K562 (cell line): ENCODE results near the gene ATF3. TPM values are rescaled to one million over a fixed set of nuclear protein-coding genes. Genes with fewer than 3 reads are reported as not detected.
A peak's percentile ranks its signal among the peaks of the same experiment; 100 is the strongest.

ENCODE experiments used
- ATAC-seq: fragments of 200-7000 bp; cut with Tn5 transposase; 3 replicates; pipeline ENCODE4 v1.9.1; 2020; ENCODE audit warnings: moderate library complexity
- Bru-seq: library from RNA; stranded (reverse); fragments of 400-500 nt; gene quantifications from one replicate; lab custom pipeline; 2021; lab: Mats Ljungman, UMichigan
- BruChase-seq, 2 experiments: library from RNA; stranded (reverse); fragments of 400-500 nt; gene quantifications; one replicate each; lab custom pipeline; 2021; lab: Mats Ljungman, UMichigan
- BruUV-seq: library from RNA; stranded (reverse); fragments of 400-500 nt; replicated peaks from 2 replicates; lab custom pipeline; 2021; lab: Mats Ljungman, UMichigan
- CTCF ChIA-PET: fragments of 300-600 bp; formaldehyde crosslinking; extraction: SDS; loops from one replicate; lab custom pipeline; 2021; ENCODE audit warnings: low intra/inter-chr PET ratio; lab: Yijun Ruan, JAX
- POLR2A ChIA-PET: fragments of 300-600, 350-650 bp; sonication (Branson Sonifier 250); formaldehyde crosslinking; extraction: SDS; loops from one replicate; lab custom pipeline; 2021; ENCODE audit warnings: antibody characterized with exemption, inconsistent platforms; lab: Yijun Ruan, JAX
- DNase-seq, 4 experiments: peaks; one replicate each; pipeline versions ENCODE4 v3.0.0 to v3.0.0-alpha.2; 2011 to 2018; ENCODE audit warnings: low spot score in 3 of 4, mixed read lengths in 3 of 4; ENCODE audit errors: extremely low read depth in 1 of 4
- FAIRE-seq: peaks from 2 replicates; lab custom pipeline; 2011; peaks lifted over from hg19 to GRCh38; lab: Jason Lieb, UNC
- H2AFZ ChIP-seq: 2 replicates; pipeline ENCODE4 v1.6.0; 2011; ENCODE audit warnings: low read depth, low read length, control low read depth, inconsistent platforms
- H3K27ac ChIP-seq: fragments of 200-600 bp; 3 replicates; pipeline ENCODE4 v1.8.0; 2011; ENCODE audit warnings: low read depth, mild to moderate bottlenecking, control low read depth, inconsistent platforms, low read length, moderate library complexity, mixed read lengths; ENCODE audit errors: extremely low read depth
- H3K27me3 ChIP-seq, 2 experiments: fragments of 300-600 bp in 1 of 2; 2 replicates in 1 of 2; 3 replicates in 1 of 2; pipeline versions ENCODE4 v1.6.0 to v1.8.0; 2011; ENCODE audit warnings: inconsistent platforms in 2 of 2, low read length in 2 of 2, mild to moderate bottlenecking in 1 of 2, mixed read lengths in 1 of 2, moderate library complexity in 1 of 2; ENCODE audit not compliant: control insufficient read depth in 2 of 2, insufficient read depth in 2 of 2
- H3K36me3 ChIP-seq: fragments of 300-600 bp; 3 replicates; pipeline ENCODE4 v1.8.0; 2011; ENCODE audit warnings: mild to moderate bottlenecking, low read length, inconsistent platforms; ENCODE audit not compliant: control insufficient read depth, insufficient read depth
- H3K4me1 ChIP-seq, 2 experiments: fragments of 200-600 bp in 1 of 2; replicated peaks in 1 of 2; 2 replicates in 1 of 2; 3 replicates in 1 of 2; pipeline versions ENCODE4 v1.5.1 to v1.8.0; 2011; ENCODE audit warnings: inconsistent platforms in 2 of 2, low read length in 2 of 2, mild to moderate bottlenecking in 1 of 2, mixed read lengths in 1 of 2, moderate library complexity in 1 of 2; ENCODE audit not compliant: control insufficient read depth in 2 of 2, insufficient read depth in 2 of 2
- H3K4me2 ChIP-seq: 2 replicates; pipeline ENCODE4 v1.6.1; 2011; ENCODE audit warnings: low read length, control low read depth, inconsistent platforms, mixed read lengths; ENCODE audit not compliant: insufficient read depth
- H3K4me3 ChIP-seq: fragments of 200-600 bp; sonication (generic), shearing (Covaris generic); 2 replicates; pipeline ENCODE4 v1.5.1; 2016; ENCODE audit warnings: control low read depth, inconsistent platforms
- H3K79me2 ChIP-seq: fragments of 200-600 bp; 3 replicates; pipeline ENCODE4 v1.8.0; 2011; ENCODE audit warnings: low read length, inconsistent platforms; ENCODE audit not compliant: control insufficient read depth, insufficient read depth
- H3K9ac ChIP-seq, 2 experiments: 2 replicates each; pipeline versions ENCODE4 v1.6.0 to v1.6.1; 2011; ENCODE audit warnings: low read depth in 2 of 2, low read length in 2 of 2, control low read depth in 1 of 2, inconsistent platforms in 1 of 2, mild to moderate bottlenecking in 1 of 2, mixed read lengths in 1 of 2; ENCODE audit not compliant: insufficient read depth in 1 of 2
- H3K9me1 ChIP-seq: one replicate; pipeline ENCODE4 v1.6.0; 2011; ENCODE audit warnings: inconsistent platforms, mild to moderate bottlenecking, low read length, moderate library complexity; ENCODE audit not compliant: control insufficient read depth, insufficient read depth
- H3K9me3 ChIP-seq: replicated peaks from 2 replicates; pipeline ENCODE4 v1.5.1; 2011; ENCODE audit warnings: low read depth, low read length, inconsistent platforms; ENCODE audit not compliant: control insufficient read depth, insufficient read depth
- H4K20me1 ChIP-seq: replicated peaks from 2 replicates; pipeline ENCODE4 v1.6.1; 2011; ENCODE audit warnings: low read length, inconsistent platforms, mixed read lengths; ENCODE audit not compliant: control insufficient read depth, insufficient read depth
- CHD4 ChIP-seq: fragments of 200-600 bp; sonication (generic); IDR thresholded peaks from 3 replicates; pipeline ENCODE4 v1.6.1; 2012; ENCODE audit warnings: low read depth, mild to moderate bottlenecking, mixed read lengths, low read length, inconsistent platforms; ENCODE audit not compliant: insufficient read depth, insufficient replicate concordance, poor library complexity, severe bottlenecking
- ETS1 ChIP-seq: conservative IDR thresholded peaks from 2 replicates; pipeline ENCODE4 v1.6.1; 2011; ENCODE audit warnings: low read depth, mild to moderate bottlenecking, low read length; ENCODE audit not compliant: control insufficient read depth
- ILK ChIP-seq: fragments of 450-650 bp; IDR thresholded peaks from 2 replicates; pipeline ENCODE4 v1.6.1; 2016; ENCODE audit warnings: missing genetic modification characterization, low read depth, mild to moderate bottlenecking, missing compliant biosample characterization, moderate library complexity, borderline replicate concordance
- MTA2 ChIP-seq: fragments of 450-650 bp; IDR thresholded peaks from 2 replicates; pipeline ENCODE4 v1.6.1; 2016; ENCODE audit warnings: low read depth
- POLR3A ChIP-seq: IDR thresholded peaks from 2 replicates; pipeline ENCODE4 v1.6.1; 2011; ENCODE audit warnings: borderline replicate concordance, mild to moderate bottlenecking, moderate library complexity; ENCODE audit not compliant: insufficient read length, insufficient read depth; ENCODE audit errors: extremely low read depth
- RBM17 ChIP-seq: fragments of 200-400 bp; formaldehyde crosslinking; IDR thresholded peaks from 2 replicates; pipeline ENCODE4 v1.6.1; 2017; ENCODE audit warnings: low read depth, mild to moderate bottlenecking, low read length, borderline replicate concordance
- SOX6 ChIP-seq: fragments of 450-650 bp; IDR thresholded peaks from 2 replicates; pipeline ENCODE4 v1.6.1; 2014; ENCODE audit warnings: mild to moderate bottlenecking
- TGIF2 ChIP-seq: sonication (generic); formaldehyde crosslinking; IDR thresholded peaks from 2 replicates; pipeline ENCODE4 v1.8.1; 2022; ENCODE audit warnings: mild to moderate bottlenecking, missing genetic modification reagents, moderate library complexity
- VEZF1 ChIP-seq: fragments of 200-800 bp; sonication (Bioruptor generic); IDR thresholded peaks from 2 replicates; pipeline ENCODE4 v1.6.1; 2017; ENCODE audit warnings: missing genetic modification characterization, missing compliant biosample characterization
- ZBTB17 ChIP-seq: fragments of 450-650 bp; formaldehyde crosslinking; IDR thresholded peaks from 2 replicates; pipeline ENCODE4 v1.4.0; 2020; ENCODE audit warnings: mild to moderate bottlenecking
- ZNF175 ChIP-seq: fragments of 200-800 bp; sonication (Bioruptor generic); IDR thresholded peaks from 2 replicates; pipeline ENCODE4 v1.6.1; 2016; ENCODE audit warnings: low read depth, mild to moderate bottlenecking, missing genetic modification characterization, missing compliant biosample characterization
- ZNF507 ChIP-seq: conservative IDR thresholded peaks from 2 replicates; pipeline ENCODE4 v1.6.1; 2017; ENCODE audit warnings: missing genetic modification characterization, missing compliant biosample characterization
- ZSCAN29 ChIP-seq: fragments of 450-650 bp; IDR thresholded peaks from 2 replicates; pipeline ENCODE4 v1.6.1; 2017
- ZSCAN32 ChIP-seq: fragments of 450-650 bp; formaldehyde crosslinking; IDR thresholded peaks from 2 replicates; pipeline ENCODE4 v1.4.0; 2020; ENCODE audit warnings: mild to moderate bottlenecking, moderate library complexity
- WGBS: fragments of 100-300 bp; shearing (Covaris generic); methylation state at CpG from one replicate; pipeline ENCODE4 v1.1.6; 2016; ENCODE audit warnings: low coverage, mixed read lengths; ENCODE audit not compliant: insufficient coverage; ENCODE audit errors: missing lambda C conversion rate; 5-methylcytosine and 5-hydroxymethylcytosine counted together
- in situ Hi-C: fragments of 300-500 bp; cut with MboI; formaldehyde crosslinking; loops from 4 replicates; pipeline ENCODE4 v1.15.0; 2018; ENCODE audit warnings: inconsistent platforms, mixed read lengths
- intact Hi-C: fragments of 100-400 bp; cut with micrococcal nuclease; formaldehyde crosslinking; loops from 2 replicates; pipeline ENCODE4 v1.14.2; 2022
- long read RNA-seq, 3 experiments: library from polyadenylated mRNA in 2 of 3; library from RNA in 1 of 3; unstranded in 2 of 3; stranded (forward) in 1 of 3; transcript quantifications; one replicate each; pipeline ENCODE4 v2.0.0, GENCODE V29; 2019 to 2022
- polyA minus RNA-seq, 3 experiments: library from RNA; depleted of rRNA, polyadenylated mRNA; stranded (reverse); fragments of >200 nt; gene quantifications; 2 replicates each; pipeline ENCODE4 v1.2.3, GENCODE V29; 2011
- polyA plus RNA-seq, 8 experiments: library from polyadenylated mRNA; depleted of rRNA in 4 of 8; stranded (reverse) in 5 of 8; unstranded in 3 of 8; fragments of >200 nt; fragmentation: Nextera tagmentation in 2 of 8; fragmentation: Illumina TruSeq in 1 of 8; extraction: Ambion mirVana in 2 of 8; extraction: Trizol in 1 of 8; gene quantifications; 2 replicates each; pipeline versions ENCODE4 v1.2.1 to v1.2.3, GENCODE V29; 2011 to 2014; ENCODE audit warnings: inconsistent platforms in 1 of 8, missing spikeins in 1 of 8
- total RNA-seq, 7 experiments: library from RNA; depleted of rRNA in 6 of 7; stranded (reverse); fragments of >200 nt in 6 of 7; fragmentation: Illumina TruSeq in 2 of 7; extraction: Trizol in 2 of 7; gene quantifications; 2 replicates each; pipeline versions ENCODE4 v1.2.1 to v1.2.3, GENCODE V29; 2011 to 2021; ENCODE audit warnings: low replicate concordance in 1 of 7

The ATF3 gene
- total RNA-seq (2011; cell fraction: chromatin; rRNA removed; ENCODE audit: low replicate concordance): 31.4 and 31.5 TPM in 2 replicates
- 21.5 and 24.3 TPM in 2 replicates for total RNA-seq (2011; cell fraction: nucleolus; rRNA removed)
- 32.1 and 39.3 TPM in 2 replicates for total RNA-seq (2011; cell fraction: nucleoplasm; rRNA removed)
- total RNA-seq (2014; rRNA removed): 17.2 and 19.8 TPM in 2 replicates
- total RNA-seq (2014; rRNA removed; fragmentation: Illumina TruSeq; extraction: Trizol): 25.9 and 32.7 TPM in 2 replicates
- total RNA-seq (2015; rRNA removed; fragmentation: Illumina TruSeq; extraction: Trizol): 2.9 and 3.5 TPM in 2 replicates
- 21.8 and 27.6 TPM in 2 replicates for total RNA-seq (2021)
- polyA plus RNA-seq (2011; rRNA removed): 12.0 and 13.2 TPM in 2 replicates
- 5.6 and 9.8 TPM in 2 replicates for polyA plus RNA-seq (2011; cell fraction: cytosol; rRNA removed)
- polyA plus RNA-seq (2011; cell fraction: nucleus; rRNA removed): 15.2 and 16.0 TPM in 2 replicates
- polyA plus RNA-seq (2012): 10.8 and 39.2 TPM in 2 replicates
- 27.6 and 32.0 TPM in 2 replicates for polyA plus RNA-seq (2014; fragmentation: Illumina TruSeq; extraction: Trizol)
- polyA plus RNA-seq (2014; fragmentation: Nextera tagmentation; extraction: Ambion mirVana): 1 to 10 TPM; 6.1 to 6.8 TPM
- 26.2 and 28.2 TPM in 2 replicates for polyA plus RNA-seq (2014; rRNA removed)
- polyA minus RNA-seq (2011; rRNA and poly(A)+ RNA removed): 12.2 and 14.3 TPM in 2 replicates
- polyA minus RNA-seq (2011; cell fraction: cytosol; rRNA and poly(A)+ RNA removed): 4.9 and 7.1 TPM in 2 replicates
- polyA minus RNA-seq (2011; cell fraction: nucleus; rRNA and poly(A)+ RNA removed): 14.4 and 22.3 TPM in 2 replicates
- Bru-seq, nascent RNA: percentile 77 among the genes with signal in this experiment
- BruChase-seq, experiment 1, labeled RNA remaining after a 2-hour chase: percentile 67 among the genes with signal in this experiment
- BruChase-seq, experiment 2, labeled RNA remaining after a 6-hour chase: percentile 67 among the genes with signal in this experiment
- long read RNA-seq, experiment 1, transcript ATF3-202 (4 exons, 2,033 nt): major isoform, 22 of 27 reads
- long read RNA-seq, experiment 1, partial matches to known transcripts: 0 of 27 reads
- long read RNA-seq, experiment 1, other reads (novel, unspliced or antisense): 3 of 27 reads
- long read RNA-seq, experiment 2, transcript ATF3-202 (4 exons, 2,033 nt): major isoform, 6 of 19 reads
- long read RNA-seq, experiment 2, partial matches to known transcripts: 1 of 19 reads
- long read RNA-seq, experiment 2, other reads (novel, unspliced or antisense): 10 of 19 reads
- long read RNA-seq, experiment 3, partial matches to known transcripts: 0 of 4 reads
- long read RNA-seq, experiment 3, other reads (novel, unspliced or antisense): 1 of 4 reads

- Histone ChIP-seq H4K20me1 (peaks cover 43% of the 10 kb centered on the region), H3K27me3 (peaks cover 37 to 38% of the 10 kb centered on the region in 2 experiments), H3K4me2 (peak within 1 kb of the TSS; percentile 88), H2AFZ (peak within 1 kb of the TSS; percentile 87), H3K9me3 (no peaks in the 10 kb centered on the region), H3K4me3 (peak within 1 kb of the TSS; percentile 78), H3K36me3 (no peaks in the 10 kb centered on the region), H3K9me1 (peaks cover 11% of the 10 kb centered on the region), H3K27ac (peak within 1 kb of the TSS; percentile 87), H3K79me2 (peaks cover 45% of the 10 kb centered on the region), H3K4me1 (peaks cover 33 to 35% of the 10 kb centered on the region in 2 experiments), H3K9ac (peak within 1 kb of the TSS; percentile 96 to 98)
- peak; percentile 98 to 99 (median 98) for DNase-seq
- peak; percentile 93 for FAIRE-seq
- BruUV-seq: no TSS peak
- ChIA-PET CTCF (interaction anchor here (0.6 kb wide), 1 partner anchor 11 kb away, joined by 3 read pairs; no protein-coding TSS in a partner anchor), POLR2A (interaction anchor here (0.5 to 5.3 kb wide), 67 partner anchors 9 to 1365 kb away, joined by 3 to 90 read pairs (median 4); partner anchors contain the start of genes BATF3, DTL, INTS7 and NENF)
- in situ Hi-C loops (no loop called here), intact Hi-C loops (loop anchor here (2.0 to 5.0 kb wide), 2 partner anchors 50 to 444 kb away; partner anchors contain the start of gene RPS6KC1)
- under 1% methylated on average over 39 of the region's 54 CpGs for whole genome bisulfite sequencing
- ATAC-seq: peak; percentile 90
- TF ChIP-seq ETS1: peak; percentile 84
- TF ChIP-seq ZNF507 (tag): no peak
- TF ChIP-seq ZNF175 (CRISPR knock-in tag): peak; percentile 41; the same call in 1 of the 2 replicates
- TF ChIP-seq ZSCAN29: no peak
- TF ChIP-seq SOX6: peak; percentile 81
- peak; percentile 95 for TF ChIP-seq ZSCAN32 (CRISPR knock-in tag)
- no peak for TF ChIP-seq TGIF2
- TF ChIP-seq POLR3A: no peak
- no peak for TF ChIP-seq MTA2
- TF ChIP-seq ZBTB17: peak; percentile 15
- no peak for TF ChIP-seq CHD4
- TF ChIP-seq RBM17: no peak
- peak; percentile 99 for TF ChIP-seq VEZF1 (CRISPR knock-in tag)
- no peak for TF ChIP-seq ILK
Observed at GRCh38 chr1:212608392-212608958, at the start of gene ATF3. Gene ATF3, plus strand, starts transcription at chr1:212608761. Its CDS starts 6,261 bp downstream, at chr1:212615022.
